Ectodermal cell (in vitro differentiated cells): ENCODE results near the gene KIAA0753.
"Not testable (repeated sequence)": the region's sequence is repeated elsewhere in the genome, so short reads cannot be mapped to it uniquely, and the experiment has no call there.

Experiments
- H3K27ac ChIP-seq: 2 replicates; pipeline ENCODE4 v1.7.0; 2013; ENCODE audit warnings: mild to moderate bottlenecking, low read depth, low read length; ENCODE audit not compliant: insufficient read depth, poor library complexity, severe bottlenecking
- H3K27me3 ChIP-seq: 2 replicates; pipeline ENCODE4 v1.7.0; 2013; ENCODE audit warnings: mild to moderate bottlenecking, low read length; ENCODE audit not compliant: insufficient read depth, control insufficient read depth, poor library complexity, severe bottlenecking
- H3K36me3 ChIP-seq: one replicate; pipeline ENCODE4 v1.7.0; 2013; ENCODE audit warnings: low read length; ENCODE audit not compliant: control insufficient read depth, insufficient read depth
- H3K4me1 ChIP-seq: one replicate; pipeline ENCODE4 v1.7.0; 2013; ENCODE audit warnings: low read length; ENCODE audit not compliant: control insufficient read depth, insufficient read depth
- H3K4me3 ChIP-seq: 2 replicates; pipeline ENCODE4 v1.7.0; 2013; ENCODE audit warnings: low read depth, low read length, control low read depth; ENCODE audit not compliant: insufficient read depth
- H3K9me3 ChIP-seq: 2 replicates; pipeline ENCODE4 v1.7.0; 2013; ENCODE audit warnings: mild to moderate bottlenecking, low read length, moderate library complexity; ENCODE audit not compliant: control insufficient read depth
- WGBS, 2 experiments: methylation state at CpG; one replicate each; pipeline ENCODE4 v1.1.7; 2013; ENCODE audit warnings: missing lambda C conversion rate in 2 of 2; 5-methylcytosine and 5-hydroxymethylcytosine counted together

KIAA0753 gene

GRCh38 chr17:6658411-6658810 lies 17.9 kb upstream of the KIAA0753 start:
- WGBS, 2 experiments: 93 to 99% methylated on average over 2 of the region's 5 CpGs
- Histone ChIP-seq H3K27me3 (peaks cover 75% of the 10 kb centered on the region), H3K4me1 (peaks cover 19% of the 10 kb centered on the region)
- not testable (repeated sequence) for H3K9me3 ChIP-seq, H3K27ac ChIP-seq, H3K36me3 ChIP-seq, H3K4me3 ChIP-seq

GRCh38 chr17:6657633-6658287 lies 17.2 kb upstream of the KIAA0753 start:
- Histone ChIP-seq H3K4me3 (no peak overlapping the region), H3K9me3 (no peaks in the 10 kb centered on the region), H3K27me3 (peaks cover 80% of the 10 kb centered on the region), H3K27ac (no peak overlapping the region), H3K36me3 (no peaks in the 10 kb centered on the region), H3K4me1 (peaks cover 24% of the 10 kb centered on the region)
- WGBS, 2 experiments: 73 to 82% methylated on average over 18 of the region's 18 CpGs

GRCh38 chr17:6656797-6657632 lies 16.5 kb upstream of the KIAA0753 start:
- Histone ChIP-seq H3K4me3 (peak overlapping the region; percentile 29), H3K27me3 (peaks cover 80% of the 10 kb centered on the region), H3K4me1 (peaks cover 31% of the 10 kb centered on the region)
- H3K9me3 ChIP-seq, H3K27ac ChIP-seq, H3K36me3 ChIP-seq: not testable (repeated sequence)
- WGBS, 2 experiments: 4 to 6% methylated on average over 37 to 51 of the region's 55 CpGs

- not testable (repeated sequence) for H3K9me3 ChIP-seq, H3K36me3 ChIP-seq, H3K27ac ChIP-seq
- Histone ChIP-seq H3K4me1 (peaks cover 33% of the 10 kb centered on the region), H3K4me3 (peak overlapping the region; percentile 32), H3K27me3 (peaks cover 73% of the 10 kb centered on the region)
- 1% methylated on average over 28 to 29 of the region's 41 CpGs for WGBS, 2 experiments
Measured at GRCh38 chr17:6655732-6656361, 15.3 kb upstream of the KIAA0753 start.

DNA sequence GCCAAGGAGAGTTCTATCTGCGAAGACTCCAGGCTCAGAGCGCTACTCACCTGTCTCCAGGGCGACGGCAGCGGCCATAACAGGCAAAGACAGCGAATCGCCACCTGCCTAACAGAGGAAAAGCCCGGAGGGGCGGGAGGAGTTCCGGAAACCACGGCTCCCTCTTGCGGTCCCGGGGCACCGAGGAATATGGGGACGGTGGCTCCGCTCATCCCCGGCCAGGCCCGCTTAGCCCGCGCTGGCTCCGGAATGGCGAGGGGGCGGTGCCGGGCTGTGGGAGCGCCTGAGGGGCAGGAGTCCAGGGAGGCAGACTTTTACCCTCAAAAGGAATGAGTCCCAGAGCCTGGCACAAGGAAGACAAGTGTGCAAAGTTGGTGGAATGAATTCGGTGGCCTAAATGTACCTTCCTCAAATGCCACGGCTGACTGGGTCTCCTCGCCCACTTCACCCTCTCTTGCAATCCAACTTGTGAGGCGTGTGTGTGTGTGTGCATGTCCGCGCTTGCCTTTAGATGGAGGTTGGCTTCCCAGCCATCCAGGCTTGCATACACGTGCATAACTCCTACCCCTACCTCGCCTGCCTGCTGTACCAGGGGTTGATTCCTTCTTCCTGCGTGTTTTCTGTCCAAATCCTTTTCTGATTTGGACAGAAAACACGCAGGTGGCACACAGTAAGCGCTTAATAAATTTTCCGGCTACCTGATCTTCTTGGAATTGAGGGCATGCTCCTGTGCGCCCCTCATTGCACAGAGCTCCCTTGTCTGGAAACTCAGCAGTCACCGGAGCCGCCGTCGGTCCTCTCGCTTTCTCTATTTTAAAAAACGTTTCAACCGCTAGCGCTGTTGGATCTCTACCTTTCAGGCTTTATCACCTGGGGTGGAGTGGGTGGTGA lies 14.6 kb upstream of the KIAA0753 start:
- peak overlapping the region; percentile 32 for H3K4me3 ChIP-seq
- H3K36me3 ChIP-seq: no peaks in the 10 kb centered on the region
- no peak overlapping the region for H3K27ac ChIP-seq
- H3K27me3 ChIP-seq: peaks cover 66% of the 10 kb centered on the region
- H3K4me1 ChIP-seq: peaks cover 33% of the 10 kb centered on the region
- H3K9me3 ChIP-seq: no peaks in the 10 kb centered on the region
- 4 to 6% methylated on average over 44 to 46 of the region's 46 CpGs for WGBS, 2 experiments

- H3K4me1 ChIP-seq: peaks cover 33% of the 10 kb centered on the region
- peaks cover 3% of the 10 kb centered on the region for H3K36me3 ChIP-seq
- peak overlapping the region; percentile 88 for H3K4me3 ChIP-seq
- no peak overlapping the region for H3K27ac ChIP-seq
- peaks cover 41% of the 10 kb centered on the region for H3K27me3 ChIP-seq
- H3K9me3 ChIP-seq: no peaks in the 10 kb centered on the region
- WGBS, 2 experiments: 61 to 63% methylated on average over 47 of the region's 47 CpGs
Measured at GRCh38 chr17:6651919-6652452, 11.5 kb upstream of the KIAA0753 start.

DNA sequence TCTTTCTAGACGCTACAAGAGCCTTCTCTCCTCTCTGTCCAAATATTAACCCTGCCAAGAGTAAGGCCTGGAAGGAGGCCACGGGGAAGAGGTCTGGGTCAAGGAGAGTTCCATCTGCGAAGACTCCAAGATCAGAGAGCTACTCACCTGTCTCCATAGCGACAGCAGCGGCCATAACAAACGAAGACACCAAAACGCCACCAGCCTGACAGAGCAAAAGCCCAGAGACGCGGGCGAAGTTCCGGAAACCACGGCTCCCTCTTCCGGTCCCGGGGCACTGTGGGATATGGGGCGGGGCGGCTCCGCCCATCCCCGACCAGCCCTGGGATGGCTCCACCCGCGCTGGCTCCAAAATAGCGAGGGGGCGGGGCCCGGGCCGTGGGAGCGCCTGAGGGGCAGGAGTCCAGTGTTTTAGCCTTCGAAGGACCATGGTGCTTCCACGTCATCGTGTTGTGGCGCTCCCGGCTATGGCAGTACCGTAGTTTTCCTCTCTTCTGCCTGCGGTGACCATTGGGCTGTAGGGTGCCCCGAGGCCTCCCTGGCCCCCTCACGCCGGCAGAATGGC lies 10.9 kb upstream of the KIAA0753 start, which contains the start of the genes C17orf100 and MED31:
Gene C17orf100 (plus strand): TSS at position 409 of the 565 bp plus-strand sequence. CDS start 152 bp downstream, at position 561.
Gene MED31 (minus strand): TSS at position 252 of the 565 bp plus-strand sequence. CDS start 77 bp downstream, at position 175.
- peak within 1 kb of the TSS; percentile 98 for H3K27ac ChIP-seq
- H3K4me1 ChIP-seq: peaks cover 33% of the 10 kb centered on the region
- no peaks in the 10 kb centered on the region for H3K9me3 ChIP-seq
- H3K27me3 ChIP-seq: peaks cover 36% of the 10 kb centered on the region
- peak within 1 kb of the TSS; percentile 88 for H3K4me3 ChIP-seq
- peaks cover 3% of the 10 kb centered on the region for H3K36me3 ChIP-seq
- 4 to 5% methylated on average over 35 of the region's 35 CpGs for WGBS, 2 experiments

DNA sequence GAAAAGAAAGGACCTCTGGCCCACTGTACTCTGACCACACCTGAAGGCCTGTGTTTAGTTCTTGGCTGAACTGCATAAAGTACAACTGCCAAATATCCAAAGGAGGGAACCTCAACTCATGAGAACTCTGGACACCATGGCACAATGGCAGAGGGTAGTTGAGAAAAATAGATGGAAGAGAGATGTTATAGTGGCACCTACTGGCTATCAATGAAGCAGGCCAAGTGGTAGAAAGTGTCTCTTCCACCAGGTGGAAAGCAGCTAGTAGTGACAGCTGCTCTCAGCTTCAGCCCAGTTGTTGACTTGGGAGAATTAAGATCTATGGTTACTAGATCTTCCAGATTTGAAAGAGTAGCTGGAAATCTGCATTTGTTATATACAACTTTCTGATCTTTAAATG lies 7.7 kb upstream of the KIAA0753 start:
- Histone ChIP-seq H3K4me1 (peaks cover 12% of the 10 kb centered on the region), H3K4me3 (no peak overlapping the region), H3K27me3 (peaks cover 3% of the 10 kb centered on the region), H3K36me3 (peaks cover 6% of the 10 kb centered on the region), H3K27ac (no peak overlapping the region), H3K9me3 (no peaks in the 10 kb centered on the region)

DNA sequence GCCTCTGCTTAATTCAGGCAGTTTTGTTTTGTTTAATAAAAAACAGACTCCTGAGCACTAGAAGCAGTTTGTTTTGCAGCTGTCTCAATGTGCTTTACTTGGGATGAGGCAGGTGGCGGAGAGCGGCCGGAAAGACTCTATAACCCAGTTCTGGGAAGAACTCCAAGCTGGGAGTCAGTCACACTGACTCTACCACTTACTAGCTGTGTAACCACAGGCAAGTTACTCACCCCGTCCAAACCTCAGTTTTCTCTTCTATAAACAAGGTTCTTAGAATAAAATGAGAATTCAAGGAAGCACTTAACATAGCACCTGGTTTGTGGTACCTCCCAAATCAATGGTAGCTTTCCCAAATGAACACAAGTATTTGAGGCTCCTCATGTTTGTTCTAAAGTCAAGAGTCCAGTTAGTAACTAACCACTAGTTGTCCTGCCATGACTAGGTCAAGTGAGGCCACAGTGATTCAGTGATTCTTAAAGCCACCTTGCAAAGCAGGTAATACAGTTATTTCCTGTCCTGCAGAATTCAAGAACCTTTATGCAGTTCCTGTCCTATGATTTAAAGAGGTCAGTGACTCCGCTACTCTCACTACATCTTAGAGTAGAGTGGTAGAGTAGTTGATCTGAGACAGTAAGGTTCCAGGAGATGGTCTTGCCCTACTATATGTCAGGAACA lies 3.1 kb upstream of the KIAA0753 start:
- H3K4me1 ChIP-seq: peaks cover 13% of the 10 kb centered on the region
- WGBS, 2 experiments: 86 to 93% methylated on average over 5 of the region's 5 CpGs
- H3K36me3 ChIP-seq: peaks cover 3% of the 10 kb centered on the region
- no peaks in the 10 kb centered on the region for H3K27me3 ChIP-seq
- no peak overlapping the region for H3K27ac ChIP-seq
- no peaks in the 10 kb centered on the region for H3K9me3 ChIP-seq
- no peak overlapping the region for H3K4me3 ChIP-seq
